CD4-positive, alpha-beta T cell treated with Interleukin-4 for 1 hour (primary cell): Measurements from ENCODE around the gene MTREX.

Experiments used
- DNase-seq, 2 donors: peaks; one replicate each; pipeline ENCODE4 v3.0.0-alpha.2; 2020 to 2022

The MTREX gene

GRCh38 chr5:55385846-55386245 is 78.1 kb downstream of the MTREX start:
- DNase-seq: no peak

- DNase-seq: no peak
Measured at GRCh38 chr5:55386356-55386755, 78.6 kb downstream of the MTREX start.

- DNase-seq: no peak
Measured at GRCh38 chr5:55387865-55388264, 80.1 kb downstream of the MTREX start.

GRCh38 chr5:55391707-55392106 is 83.9 kb downstream of the MTREX start:
- no peak for DNase-seq

- DNase-seq: no peak
Measured at GRCh38 chr5:55392669-55393068, 84.9 kb downstream of the MTREX start.

- DNase-seq: no peak
Measured at GRCh38 chr5:55393501-55394175, 85.8 kb downstream of the MTREX start.

- DNase-seq: no peak
Measured at GRCh38 chr5:55402199-55402598, 94.4 kb downstream of the MTREX start.

- DNase-seq: no peak
Measured at GRCh38 chr5:55406292-55406691, 98.5 kb downstream of the MTREX start.

GRCh38 chr5:55407059-55407684 is 99.4 kb downstream of the MTREX start:
- peak in 1 of 2 donors; percentile 27 for DNase-seq

GRCh38 chr5:55407984-55408383 is 100.2 kb downstream of the MTREX start:
- DNase-seq: no peak

GRCh38 chr5:55409775-55410174 is 102.0 kb downstream of the MTREX start:
- DNase-seq: no peak

- DNase-seq: no peak
Measured at GRCh38 chr5:55410845-55411244, 103.1 kb downstream of the MTREX start.

- peak in 1 of 2 donors; percentile 4 for DNase-seq
Measured at GRCh38 chr5:55411876-55412275, 104.1 kb downstream of the MTREX start.

GRCh38 chr5:55413644-55414043 is 105.9 kb downstream of the MTREX start:
- no peak for DNase-seq

- DNase-seq: no peak
Measured at GRCh38 chr5:55415071-55415470, 107.3 kb downstream of the MTREX start.

- DNase-seq: no peak
Measured at GRCh38 chr5:55416306-55416705, 108.5 kb downstream of the MTREX start.

GRCh38 chr5:55418994-55419968 is 111.5 kb downstream of the MTREX start:
- no peak for DNase-seq

GRCh38 chr5:55421074-55421529 is 113.3 kb downstream of the MTREX start:
- no peak for DNase-seq

- DNase-seq: no peak
Measured at GRCh38 chr5:55426455-55426854, 118.7 kb downstream of the MTREX start.

- DNase-seq: no peak
Measured at GRCh38 chr5:55427157-55427556, 119.4 kb downstream of the MTREX start.

GRCh38 chr5:55429221-55429612 is 121.4 kb downstream of the MTREX start:
- DNase-seq: no peak

- no peak for DNase-seq
Measured at GRCh38 chr5:55429613-55430253, 121.9 kb downstream of the MTREX start.

- DNase-seq: no peak
Measured at GRCh38 chr5:55432549-55432948, 124.8 kb downstream of the MTREX start.
